ENCODE results near the gene PTPRZ1. TPM values are rescaled to one million over a fixed set of nuclear protein-coding genes. Genes with fewer than 3 reads are reported as not detected.

The PTPRZ1 gene
- total RNA-seq, 4 donors from 2014 or later = 0.32 to 33.9 (median 11.8) TPM

DNA sequence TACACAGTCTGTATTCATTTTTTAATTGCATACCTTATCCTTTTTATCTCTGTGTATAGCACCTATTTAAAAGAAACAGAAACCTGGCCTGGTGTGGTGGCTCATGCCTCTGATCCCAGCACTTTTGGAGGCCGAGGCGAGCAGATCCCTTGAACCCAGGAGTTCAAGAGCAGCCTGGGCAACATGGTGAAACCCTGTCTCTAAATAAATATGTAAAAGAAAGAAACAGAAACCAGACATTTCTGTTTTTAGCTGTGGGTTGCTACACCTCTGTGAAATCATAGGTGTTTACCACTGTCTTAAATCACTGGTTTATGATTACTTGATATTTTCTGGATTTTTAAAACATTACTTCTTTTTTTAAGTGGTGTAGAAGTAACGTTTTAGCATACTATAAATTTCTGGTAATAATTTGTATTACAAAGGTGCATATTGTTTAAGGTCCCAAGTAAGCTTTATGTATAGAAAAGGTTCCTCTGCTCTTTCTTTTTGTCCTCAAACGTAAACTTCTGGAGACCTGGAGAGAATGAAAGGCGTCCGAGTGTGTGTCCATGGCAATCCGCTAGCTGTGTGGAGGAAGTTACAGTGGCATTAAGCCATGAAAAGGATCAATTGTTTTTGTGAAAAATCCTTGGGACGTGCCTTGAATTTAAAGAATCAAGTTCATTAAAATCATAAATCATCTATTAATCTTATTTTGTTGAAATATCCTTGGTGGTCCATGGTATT, 41.1 kb downstream of the PTPRZ1 start:
- TF ChIP-seq, protein P1, sequence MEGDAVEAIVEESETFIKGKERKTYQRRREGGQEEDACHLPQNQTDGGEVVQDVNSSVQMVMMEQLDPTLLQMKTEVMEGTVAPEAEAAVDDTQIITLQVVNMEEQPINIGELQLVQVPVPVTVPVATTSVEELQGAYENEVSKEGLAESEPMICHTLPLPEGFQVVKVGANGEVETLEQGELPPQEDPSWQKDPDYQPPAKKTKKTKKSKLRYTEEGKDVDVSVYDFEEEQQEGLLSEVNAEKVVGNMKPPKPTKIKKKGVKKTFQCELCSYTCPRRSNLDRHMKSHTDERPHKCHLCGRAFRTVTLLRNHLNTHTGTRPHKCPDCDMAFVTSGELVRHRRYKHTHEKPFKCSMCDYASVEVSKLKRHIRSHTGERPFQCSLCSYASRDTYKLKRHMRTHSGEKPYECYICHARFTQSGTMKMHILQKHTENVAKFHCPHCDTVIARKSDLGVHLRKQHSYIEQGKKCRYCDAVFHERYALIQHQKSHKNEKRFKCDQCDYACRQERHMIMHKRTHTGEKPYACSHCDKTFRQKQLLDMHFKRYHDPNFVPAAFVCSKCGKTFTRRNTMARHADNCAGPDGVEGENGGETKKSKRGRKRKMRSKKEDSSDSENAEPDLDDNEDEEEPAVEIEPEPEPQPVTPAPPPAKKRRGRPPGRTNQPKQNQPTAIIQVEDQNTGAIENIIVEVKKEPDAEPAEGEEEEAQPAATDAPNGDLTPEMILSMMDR (IDR thresholded peaks at IDR 0.05) = no peak
- ATAC-seq (ENCODE audit: low FRiP score) = no peak
- DNase-seq (ENCODE audit: low spot score) = no peak

DNA sequence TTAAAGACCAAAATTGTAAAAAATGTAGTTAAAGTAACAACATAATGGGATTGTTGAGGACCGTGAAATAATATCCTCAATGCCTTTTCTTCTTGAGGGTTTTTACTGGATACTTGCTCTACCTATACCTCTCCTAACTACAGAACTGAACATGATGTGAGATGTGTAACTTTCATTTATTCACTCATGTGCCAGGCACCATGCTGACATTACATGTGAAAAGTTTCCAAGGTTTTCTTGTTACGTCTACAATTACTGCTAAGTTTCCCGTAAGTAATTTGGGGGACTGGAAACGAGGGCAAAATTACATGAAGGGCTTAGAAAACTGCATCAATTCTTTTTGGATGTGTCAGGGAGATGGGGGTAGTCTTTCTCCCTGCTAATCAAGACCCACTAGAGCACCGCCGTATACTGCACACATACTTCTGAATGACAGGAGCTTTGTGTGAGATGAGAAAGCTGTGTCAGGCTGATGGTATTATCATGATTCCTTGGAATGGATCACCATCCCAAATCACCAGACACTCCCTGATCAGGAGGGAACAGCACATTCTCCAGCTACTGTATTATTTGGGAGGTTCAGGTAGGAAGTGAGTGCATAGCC, 41.8 kb downstream of the PTPRZ1 start:
- DNase-seq (ENCODE audit: low spot score) = no peak
- ATAC-seq (ENCODE audit: low FRiP score) = no peak
- TF ChIP-seq, protein P1 (IDR thresholded peaks at IDR 0.05) = no peak

DNA sequence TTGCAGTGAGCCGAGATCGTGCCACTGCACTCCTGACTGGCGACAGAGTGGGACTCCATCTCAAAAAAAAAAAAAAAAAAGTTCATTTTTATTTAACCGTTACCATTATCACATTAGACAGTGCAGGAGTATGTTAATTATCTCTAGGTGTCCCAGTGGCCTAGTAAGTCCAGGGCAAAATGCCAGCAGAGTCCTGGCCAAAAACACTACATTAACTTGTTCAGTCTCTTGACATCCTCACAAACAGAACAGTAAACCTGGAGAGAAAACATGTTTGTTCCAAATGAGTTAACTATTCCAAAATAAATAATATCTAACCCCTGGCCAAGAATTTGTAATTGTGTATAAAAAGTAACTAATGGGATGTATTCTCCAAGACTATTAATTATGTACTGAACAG, 43.2 kb downstream of the PTPRZ1 start:
- ATAC-seq (ENCODE audit: low FRiP score) (no peak), DNase-seq (ENCODE audit: low spot score) (no peak)
- TF ChIP-seq, protein P1 (IDR thresholded peaks at IDR 0.05) = no peak

DNA sequence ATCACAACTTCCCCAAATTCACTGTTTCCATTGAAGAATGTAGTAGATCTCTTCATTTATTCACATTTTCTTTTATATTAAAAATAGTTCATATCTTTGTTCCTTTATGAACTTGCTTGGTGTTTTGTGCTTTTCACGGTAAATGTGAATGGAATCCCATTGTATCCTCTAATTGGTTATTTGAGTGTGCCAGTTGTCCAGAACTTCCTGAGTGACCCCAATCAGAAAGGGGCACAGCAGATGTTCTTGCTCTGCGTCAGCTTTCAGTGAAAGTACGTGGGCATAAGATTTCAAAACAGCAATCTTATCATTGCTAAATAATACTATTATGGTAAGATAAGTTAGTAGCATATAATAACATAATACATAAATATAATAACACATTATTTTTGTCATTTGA, 47.0 kb downstream of the PTPRZ1 start:
- no peak for DNase-seq (ENCODE audit: low spot score)
- no peak for ATAC-seq (ENCODE audit: low FRiP score)
- TF ChIP-seq, protein P1 (IDR thresholded peaks at IDR 0.05) = no peak

DNA sequence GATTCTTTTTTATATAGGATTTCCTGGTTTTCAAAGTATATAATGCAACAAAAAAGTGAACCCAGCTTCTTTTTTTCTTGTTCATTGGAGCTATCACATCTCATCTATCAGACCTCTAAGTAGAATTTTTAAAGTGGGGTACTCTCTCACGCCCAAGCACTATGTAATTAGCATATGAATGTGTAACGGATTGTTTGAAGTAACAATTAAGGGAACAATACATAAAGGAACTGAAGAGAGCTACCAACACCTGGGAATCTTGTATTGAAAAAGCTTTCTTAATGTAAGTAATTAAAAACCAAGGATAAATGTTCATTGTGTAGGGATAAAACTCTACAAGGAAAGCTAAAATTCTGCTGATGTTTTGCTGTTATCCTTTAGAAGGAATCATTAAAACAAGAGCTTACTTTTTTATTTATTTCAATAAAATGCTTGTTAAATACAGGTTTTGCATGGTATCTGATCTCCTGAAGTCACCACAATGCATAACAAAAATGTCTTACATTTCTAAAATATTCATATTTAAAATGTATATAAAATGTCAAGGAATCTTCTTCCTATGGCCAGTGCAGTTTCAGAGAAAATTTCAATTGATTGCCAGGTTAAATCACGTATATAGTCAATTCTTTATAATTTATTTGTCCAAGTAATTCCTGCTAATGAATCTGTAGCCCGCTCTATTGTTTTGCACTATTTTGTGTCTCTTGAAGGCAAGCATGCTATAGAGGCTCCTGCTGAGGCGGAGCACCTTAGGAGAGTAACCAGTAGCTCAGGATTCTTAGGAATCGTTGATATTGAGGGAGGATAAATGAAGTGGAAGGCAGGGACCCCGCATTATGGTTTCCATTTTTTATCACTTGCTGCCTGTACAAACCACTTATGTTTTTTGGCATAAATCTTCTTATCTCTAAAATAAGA, 51.6 kb downstream of the PTPRZ1 start:
- TF ChIP-seq, protein P1 (IDR thresholded peaks at IDR 0.05) = no peak
- no peak for ATAC-seq (ENCODE audit: low FRiP score)
- DNase-seq (ENCODE audit: low spot score) = no peak

DNA sequence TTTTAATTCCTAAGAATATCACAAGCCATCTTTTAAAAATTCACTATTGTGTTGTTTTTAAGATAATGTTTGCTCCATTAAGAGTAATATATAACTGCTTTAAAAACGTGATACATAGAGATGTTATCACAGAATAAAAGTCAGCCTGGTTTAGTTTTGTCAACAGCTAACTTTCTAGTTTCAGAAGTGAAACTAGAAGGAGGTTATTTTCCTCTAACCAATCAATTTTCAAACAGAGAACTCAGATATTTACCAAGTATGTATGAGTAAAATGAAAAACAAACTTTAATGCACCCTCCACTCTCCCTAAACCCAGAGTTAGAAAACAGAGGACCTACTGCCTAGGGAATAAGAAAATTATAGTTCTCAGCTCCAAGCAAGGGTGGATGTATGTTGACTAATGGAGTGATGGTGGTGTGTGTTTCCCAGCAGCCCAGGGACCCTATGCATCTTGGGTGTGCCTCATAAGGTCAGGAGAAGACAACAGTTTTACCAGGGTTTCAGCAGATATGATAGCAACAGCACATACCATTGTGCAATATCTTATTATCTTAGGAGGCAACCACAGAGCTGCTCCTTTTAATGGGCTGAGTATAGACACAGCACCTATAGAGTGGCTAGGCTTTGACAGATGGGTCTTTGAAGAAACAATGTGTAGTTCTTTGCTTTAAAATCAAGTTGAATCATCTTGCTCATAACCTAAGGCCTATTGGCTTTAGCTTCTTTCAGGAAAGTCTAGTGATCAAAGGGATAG, 58.4 kb downstream of the PTPRZ1 start:
- TF ChIP-seq, protein P1 (IDR thresholded peaks at IDR 0.05) = no peak
- DNase-seq (ENCODE audit: low spot score) = no peak
- ATAC-seq (ENCODE audit: low FRiP score) = no peak

Measured in omental fat pad (tissue), 4 donors.